SU-DHL-6 (cell line): ENCODE measurements around the gene BNIP5.
"Not testable (repeated sequence)": the region's sequence is repeated elsewhere in the genome, so short reads cannot be mapped to it uniquely, and the experiment has no call there.

Experiments
- H2AFZ ChIP-seq: fragments of 200-600 bp; sonication (generic); 2 replicates; pipeline ENCODE4 v1.6.1; 2014; ENCODE audit warnings: low read depth, mild to moderate bottlenecking, moderate library complexity, mixed read lengths, antibody characterized with exemption, low read length; ENCODE audit not compliant: severe bottlenecking
- H3F3A ChIP-seq: fragments of 200-600 bp; shearing (Covaris generic); 2 replicates; pipeline ENCODE4 v1.6.0; 2016; ENCODE audit warnings: antibody characterized with exemption, mild to moderate bottlenecking; ENCODE audit not compliant: insufficient read depth
- H3K27ac ChIP-seq: fragments of 200-600 bp; sonication (generic); 2 replicates; pipeline ENCODE4 v1.5.1; 2016; ENCODE audit warnings: low read depth, mild to moderate bottlenecking, low read length, moderate library complexity, mixed read lengths
- H3K27me3 ChIP-seq: fragments of 200-600 bp; sonication (generic), shearing (Covaris generic); 2 replicates; pipeline ENCODE4 v1.6.0; 2014; ENCODE audit warnings: mild to moderate bottlenecking, low read length
- H3K36me3 ChIP-seq: fragments of 200-600 bp; sonication (generic); 2 replicates; pipeline ENCODE4 v1.6.1; 2014; ENCODE audit warnings: mild to moderate bottlenecking, low read length, mixed read lengths
- H3K4me2 ChIP-seq: fragments of 300-600, 200-600 bp; shearing (Covaris generic), sonication (generic); 2 replicates; pipeline ENCODE4 v1.6.0; 2014; ENCODE audit warnings: low read length, low read depth, mild to moderate bottlenecking; ENCODE audit not compliant: poor library complexity, severe bottlenecking
- H3K4me3 ChIP-seq: fragments of 200-600 bp; sonication (generic); 2 replicates; pipeline ENCODE4 v1.5.1; 2014; ENCODE audit warnings: antibody characterized with exemption, low read length, mild to moderate bottlenecking, mixed read lengths; ENCODE audit not compliant: insufficient read depth, poor library complexity, severe bottlenecking
- H3K79me2 ChIP-seq: fragments of 200-600 bp; sonication (generic); 2 replicates; pipeline ENCODE4 v1.6.1; 2014; ENCODE audit warnings: mild to moderate bottlenecking, low read length, moderate library complexity; ENCODE audit not compliant: insufficient read depth
- H3K9ac ChIP-seq: fragments of 200-600 bp; sonication (generic); 2 replicates; pipeline ENCODE4 v1.7.0; 2014; ENCODE audit warnings: mild to moderate bottlenecking, low read length
- H3K9me2 ChIP-seq: fragments of 200-600 bp; sonication (generic); replicated peaks from 2 replicates; pipeline ENCODE4 v1.6.1; 2014; ENCODE audit warnings: low read length; ENCODE audit not compliant: insufficient read depth
- H3K9me3 ChIP-seq: fragments of 200-600 bp; sonication (generic); 2 replicates; pipeline ENCODE4 v1.6.1; 2014; ENCODE audit warnings: low read length, mixed read lengths; ENCODE audit not compliant: insufficient read depth
- H4K20me1 ChIP-seq: fragments of 200-600 bp; sonication (generic); 2 replicates; pipeline ENCODE4 v1.6.1; 2014; ENCODE audit warnings: low read depth, mild to moderate bottlenecking, antibody characterized with exemption, low read length, moderate library complexity, mixed read lengths
- CTCF ChIP-seq: fragments of 200-600 bp; sonication (generic); IDR thresholded peaks from one replicate; pipeline ENCODE4 v1.5.1; 2017; ENCODE audit warnings: antibody characterized with exemption, mild to moderate bottlenecking, low read length, moderate library complexity; ENCODE audit not compliant: insufficient read depth, poor library complexity, severe bottlenecking
- EZH2phosphoT487 ChIP-seq: fragments of 200-600 bp; sonication (generic), shearing (Covaris generic); conservative IDR thresholded peaks from 2 replicates; pipeline ENCODE4 v1.6.1; 2018; ENCODE audit warnings: mild to moderate bottlenecking, antibody characterized with exemption, low read length, moderate library complexity, mixed read lengths

BNIP5 gene

GRCh38 chr6:36367743-36368142 is 31.1 kb upstream of the BNIP5 start:
- H3K4me2 ChIP-seq, result no peak overlapping the region
- H3F3A ChIP-seq, result no peaks in the 10 kb centered on the region
- TF ChIP-seq CTCF, result no peak
- TF ChIP-seq EZH2phosphoT487, result no peak
- H2AFZ ChIP-seq, result no peak overlapping the region
- H3K27ac ChIP-seq, result no peak overlapping the region
- no peak overlapping the region for H3K9ac ChIP-seq
- no peaks in the 10 kb centered on the region for H3K9me3 ChIP-seq
- no peaks in the 10 kb centered on the region for H3K79me2 ChIP-seq
- no peaks in the 10 kb centered on the region for H3K9me2 ChIP-seq
- H4K20me1 ChIP-seq, result no peaks in the 10 kb centered on the region
- H3K4me3 ChIP-seq, result no peak overlapping the region
- H3K36me3 ChIP-seq, result no peaks in the 10 kb centered on the region
- H3K27me3 ChIP-seq, result no peaks in the 10 kb centered on the region

DNA sequence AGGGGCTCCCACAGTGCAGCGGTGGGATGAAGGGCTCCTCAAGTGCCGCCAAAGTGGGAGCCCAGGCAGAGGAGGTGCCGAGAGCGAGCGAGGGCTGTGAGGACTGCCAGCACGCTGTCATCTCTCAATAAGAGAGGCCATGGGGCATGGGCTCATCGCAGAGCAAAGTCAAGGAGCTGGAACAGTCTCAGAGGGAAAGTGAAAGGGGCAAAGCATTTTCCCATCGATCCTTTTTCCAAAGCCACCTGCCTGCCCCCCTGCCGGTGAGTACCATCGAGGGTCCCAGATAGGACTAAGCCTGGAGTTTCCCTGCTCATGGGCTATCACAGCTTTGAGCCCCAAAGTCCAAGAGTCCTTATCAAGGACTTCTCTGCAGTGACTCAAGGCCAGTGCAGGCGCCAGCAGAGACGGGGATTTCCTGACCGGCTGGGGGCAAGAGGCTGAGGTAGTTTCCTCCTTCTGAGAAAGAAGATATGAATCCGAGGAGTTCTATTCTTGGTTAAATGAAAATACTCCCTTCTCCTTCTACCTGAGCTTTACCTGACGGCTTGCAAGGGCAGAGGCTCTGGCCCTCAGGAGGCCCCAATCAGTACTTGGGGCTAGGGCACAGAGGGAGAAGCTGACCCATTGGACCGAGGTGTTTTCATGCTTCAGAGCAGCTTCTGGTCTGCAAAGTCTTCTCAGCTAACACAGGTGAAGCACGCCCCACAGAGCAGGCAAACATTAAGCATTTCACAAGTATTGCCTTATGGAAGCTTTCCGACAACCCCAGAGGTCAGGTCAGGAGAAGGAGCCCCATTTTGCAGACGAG is 28.2 kb upstream of the BNIP5 start:
- no peaks in the 10 kb centered on the region for H3K79me2 ChIP-seq
- H3K4me2 ChIP-seq, result no peak overlapping the region
- H3K9me3 ChIP-seq, result no peaks in the 10 kb centered on the region
- H3K27ac ChIP-seq, result no peak overlapping the region
- no peaks in the 10 kb centered on the region for H3K36me3 ChIP-seq
- H4K20me1 ChIP-seq, result no peaks in the 10 kb centered on the region
- no peaks in the 10 kb centered on the region for H3K27me3 ChIP-seq
- no peak overlapping the region for H2AFZ ChIP-seq
- no peaks in the 10 kb centered on the region for H3K9me2 ChIP-seq
- H3K9ac ChIP-seq, result no peak overlapping the region
- TF ChIP-seq CTCF, result no peak
- TF ChIP-seq EZH2phosphoT487, result no peak
- H3K4me3 ChIP-seq, result no peak overlapping the region
- no peaks in the 10 kb centered on the region for H3F3A ChIP-seq

DNA sequence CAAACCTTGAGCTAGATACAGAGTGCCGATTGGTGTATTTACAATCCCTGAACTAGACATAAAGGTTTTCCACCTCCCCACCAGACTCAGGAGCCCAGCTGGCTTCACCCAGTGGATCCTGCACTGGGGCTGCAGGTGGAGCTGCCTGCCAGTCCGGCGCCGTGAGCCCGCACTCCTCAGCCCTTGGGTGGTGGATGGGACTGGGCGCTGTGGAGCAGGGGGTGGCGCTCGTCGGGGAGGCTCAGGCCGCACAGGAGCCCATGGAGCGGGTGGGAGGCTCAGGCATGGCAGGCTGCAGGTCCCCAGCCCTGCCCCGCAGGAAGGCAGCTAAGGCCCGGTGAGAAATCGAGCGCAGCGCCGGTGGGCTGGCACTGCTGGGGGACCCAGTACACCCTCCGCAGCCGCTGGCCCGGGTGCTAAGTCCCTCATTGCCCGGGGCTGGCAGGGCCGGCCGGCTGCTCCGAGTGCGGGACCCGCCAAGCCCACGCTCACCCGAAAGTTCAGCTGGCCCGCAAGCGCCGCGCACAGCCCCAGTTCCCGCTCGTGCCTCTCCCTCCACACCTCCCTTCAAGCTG is 27.5 kb upstream of the BNIP5 start:
- not testable (repeated sequence) for H3K9me2 ChIP-seq, H3K79me2 ChIP-seq, H4K20me1 ChIP-seq, H3K9ac ChIP-seq, H2AFZ ChIP-seq, H3K27me3 ChIP-seq, H3K27ac ChIP-seq, H3F3A ChIP-seq, H3K9me3 ChIP-seq, H3K4me3 ChIP-seq, H3K4me2 ChIP-seq, H3K36me3 ChIP-seq

DNA sequence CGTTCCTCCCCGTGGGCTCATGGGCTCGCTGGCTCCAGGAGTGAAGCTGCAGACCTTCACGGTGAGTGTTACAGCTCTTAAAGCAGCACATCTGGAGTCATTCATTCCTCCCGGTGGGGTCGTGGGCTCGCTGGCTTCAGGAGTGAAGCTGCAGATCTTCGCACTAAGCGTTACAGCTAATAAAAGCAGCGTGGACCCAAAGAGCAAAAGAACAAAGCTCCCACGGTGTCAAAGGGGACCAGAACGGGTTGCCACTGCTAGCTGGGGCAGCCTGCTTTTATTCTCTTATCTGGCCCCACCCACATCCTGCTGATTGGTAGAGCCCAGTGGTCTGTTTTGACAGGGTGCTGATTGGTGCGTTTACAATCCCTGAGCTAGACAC is 26.7 kb upstream of the BNIP5 start:
- not testable (repeated sequence) for H3K9me3 ChIP-seq, H3K9me2 ChIP-seq, H3K4me2 ChIP-seq, H3K4me3 ChIP-seq, H3K27me3 ChIP-seq, H2AFZ ChIP-seq, H3K36me3 ChIP-seq, H3K79me2 ChIP-seq, H3K27ac ChIP-seq, H3K9ac ChIP-seq, H3F3A ChIP-seq, H4K20me1 ChIP-seq
